Naive B cell (primary cell): Measurements from ENCODE around the gene FZD1. TPM values are rescaled to one million over a fixed set of nuclear protein-coding genes. Genes with fewer than 3 reads are reported as not detected.
"Not testable (repeated sequence)": the region's sequence is repeated elsewhere in the genome, so short reads cannot be mapped to it uniquely, and the experiment has no call there.

Experiments used
- ATAC-seq, 2 donors: fragments of 150-1000 bp; cut with Tn5 transposase; 2 replicates each; pipeline ENCODE4 v1.10.0; 2021; ENCODE audit warnings: low read depth in 2 of 2, mild to moderate bottlenecking in 2 of 2, moderate library complexity in 2 of 2
- DNase-seq: peaks from one replicate; pipeline ENCODE4 v3.0.0; 2022
- H3K27ac Mint-ChIP-seq, 6 donors: one replicate each; pipeline ENCODE4 v1.8.0; 2020 to 2022; ENCODE audit warnings: mild to moderate bottlenecking in 6 of 6, mixed read lengths in 6 of 6, moderate library complexity in 5 of 6, inconsistent platforms in 2 of 6
- H3K27me3 Mint-ChIP-seq, 3 donors: one replicate each; pipeline ENCODE4 v1.8.0; 2021 to 2022; ENCODE audit warnings: mixed read lengths in 3 of 3, mild to moderate bottlenecking in 1 of 3
- H3K36me3 Mint-ChIP-seq, 2 donors: one replicate each; pipeline ENCODE4 v1.8.0; 2020 to 2022; ENCODE audit warnings: mixed read lengths in 2 of 2, inconsistent platforms in 1 of 2, mild to moderate bottlenecking in 1 of 2
- H3K4me1 Mint-ChIP-seq, 3 donors: one replicate each; pipeline ENCODE4 v1.8.0; 2020 to 2022; ENCODE audit warnings: mixed read lengths in 3 of 3, inconsistent platforms in 1 of 3, mild to moderate bottlenecking in 1 of 3, moderate library complexity in 1 of 3
- H3K4me3 Mint-ChIP-seq, 8 donors: one replicate each; pipeline ENCODE4 v1.8.0; 2020 to 2022; ENCODE audit warnings: mild to moderate bottlenecking in 8 of 8, mixed read lengths in 8 of 8, moderate library complexity in 8 of 8, inconsistent platforms in 2 of 8
- H3K9me3 Mint-ChIP-seq, 7 donors: one replicate each; pipeline ENCODE4 v1.8.0; 2020 to 2022; ENCODE audit warnings: mixed read lengths in 7 of 7, mild to moderate bottlenecking in 5 of 7, inconsistent platforms in 2 of 7, moderate library complexity in 1 of 7
- polyA plus RNA-seq, 6 donors: library from polyadenylated mRNA; unstranded; fragments of 300-500 nt; fragmentation: Illumina TruSeq; gene quantifications; one replicate each; pipeline ENCODE4 v1.2.3, GENCODE V29; 2021; ENCODE audit warnings: low read depth in 6 of 6

FZD1 gene
- polyA plus RNA-seq, 6 donors from 2014 or later = 0.03 to 0.08 (median 0.04) TPM; not detected in 3

DNA sequence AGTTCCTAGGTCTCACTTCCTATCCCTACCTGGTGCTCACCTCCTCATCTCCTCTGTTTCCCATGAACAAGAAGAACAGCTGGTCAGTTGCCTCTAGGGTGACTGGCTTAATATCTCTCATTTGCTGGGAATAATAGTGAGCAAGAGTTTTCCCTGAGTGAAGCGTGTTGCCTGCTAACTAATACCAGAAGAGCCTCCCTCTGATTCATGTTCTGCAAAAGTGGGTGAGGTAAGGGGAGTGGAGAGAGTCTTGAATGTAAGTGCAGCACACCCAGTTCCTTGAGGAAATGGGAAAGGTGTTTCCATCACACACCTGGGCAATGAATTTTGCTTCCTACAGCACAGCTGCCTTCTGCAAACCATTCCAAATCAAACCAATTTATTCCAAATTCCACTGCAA lies 29.6 kb downstream of the FZD1 start:
- Mint-ChIP-seq H3K4me3 (no peak overlapping the region), H3K36me3 (no peaks in the 10 kb centered on the region), H3K27ac (no peak overlapping the region), H3K9me3 (no peaks in the 10 kb centered on the region), H3K4me1 (no peaks in the 10 kb centered on the region), H3K27me3 (peaks cover 19 to 28% (median 25%) of the 10 kb centered on the region in 3 donors)
- ATAC-seq (no peak), DNase-seq (no peak)

DNA sequence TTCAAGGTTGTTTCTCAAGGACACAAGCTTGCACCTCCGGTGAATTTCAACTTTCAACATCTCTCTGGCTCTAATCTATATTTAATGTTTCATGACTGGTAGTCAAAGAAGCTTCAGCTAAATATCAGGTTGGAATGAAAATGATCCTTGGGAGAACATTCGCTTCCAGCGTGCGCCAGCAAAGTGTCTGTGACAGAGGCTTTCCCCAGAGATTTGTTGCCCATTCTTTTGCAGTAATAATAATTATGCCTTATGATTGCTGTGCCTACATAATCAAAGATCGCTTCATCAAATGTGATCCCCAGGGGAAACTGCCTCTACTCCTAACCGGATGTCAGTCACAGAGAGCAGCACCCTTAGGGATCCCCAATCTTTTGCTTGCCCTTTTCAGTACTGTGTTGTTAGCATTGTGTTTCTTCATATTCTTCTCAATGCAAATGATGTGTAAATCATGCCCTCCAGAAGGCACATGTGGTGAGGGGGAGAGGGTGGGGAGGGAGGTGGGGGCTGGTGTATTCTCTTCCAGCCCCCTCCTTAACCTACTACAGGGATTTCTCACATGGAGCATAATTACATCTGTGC lies 30.5 kb downstream of the FZD1 start:
- ATAC-seq (no peak), DNase-seq (no peak)
- H3K4me3 Mint-ChIP-seq = no peak overlapping the region
- H3K36me3 Mint-ChIP-seq = no peaks in the 10 kb centered on the region
- H3K9me3 Mint-ChIP-seq = no peaks in the 10 kb centered on the region
- no peaks in the 10 kb centered on the region for H3K4me1 Mint-ChIP-seq
- H3K27ac Mint-ChIP-seq = no peak overlapping the region
- peaks cover 19 to 28% (median 25%) of the 10 kb centered on the region in 3 donors for H3K27me3 Mint-ChIP-seq

- H3K4me3 Mint-ChIP-seq = no peak overlapping the region
- H3K4me1 Mint-ChIP-seq = no peaks in the 10 kb centered on the region
- H3K9me3 Mint-ChIP-seq = no peaks in the 10 kb centered on the region
- no peak for DNase-seq
- no peak overlapping the region for H3K27ac Mint-ChIP-seq
- H3K27me3 Mint-ChIP-seq = peaks cover 19 to 28% (median 25%) of the 10 kb centered on the region in 3 donors
- ATAC-seq = no peak
- no peaks in the 10 kb centered on the region for H3K36me3 Mint-ChIP-seq
These were observed 31.3 kb downstream of the FZD1 start for GRCh38 chr7:91295576-91295975.

DNA sequence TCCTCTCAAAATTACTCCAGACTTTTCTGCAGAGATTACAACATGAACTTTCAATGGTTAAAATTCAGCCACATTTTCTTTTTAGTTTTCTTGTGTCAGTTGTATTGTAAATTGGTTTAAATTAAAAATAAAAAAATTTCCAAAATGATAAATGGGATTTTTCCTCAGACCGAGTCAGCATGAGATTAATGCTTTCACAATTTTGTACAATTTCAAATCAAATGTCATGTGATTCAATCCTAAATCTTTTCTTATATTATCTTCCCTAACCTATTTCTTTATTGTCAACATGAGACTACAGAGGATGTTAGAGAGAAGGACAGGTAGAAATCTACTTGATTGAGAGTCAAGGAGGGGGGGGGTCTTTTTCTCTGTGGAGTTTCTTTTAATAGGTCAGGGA lies 33.7 kb downstream of the FZD1 start:
- no peak overlapping the region for H3K4me3 Mint-ChIP-seq
- peaks cover 9 to 19% (median 11%) of the 10 kb centered on the region in 3 donors for H3K27me3 Mint-ChIP-seq
- no peaks in the 10 kb centered on the region for H3K36me3 Mint-ChIP-seq
- ATAC-seq = no peak
- no peaks in the 10 kb centered on the region for H3K4me1 Mint-ChIP-seq
- H3K27ac Mint-ChIP-seq = no peak overlapping the region
- no peak for DNase-seq
- no peaks in the 10 kb centered on the region for H3K9me3 Mint-ChIP-seq

- DNase-seq = no peak
These were observed 35.9 kb downstream of the FZD1 start for GRCh38 chr7:91299952-91300775.

GRCh38 chr7:91302794-91303193 lies 38.6 kb downstream of the FZD1 start:
- Mint-ChIP-seq H3K9me3 (peaks cover 0 to 2% (median 0%) of the 10 kb centered on the region in 7 donors), H3K4me1 (no peaks in the 10 kb centered on the region), H3K36me3 (no peaks in the 10 kb centered on the region), H3K4me3 (no peak overlapping the region), H3K27ac (no peak overlapping the region), H3K27me3 (peaks cover 0 to 7% (median 5%) of the 10 kb centered on the region in 3 donors)
- ATAC-seq = no peak
- no peak for DNase-seq

More at GRCh38 chr7:91299952-91300775, 35.9 kb downstream of the FZD1 start:
- Mint-ChIP-seq H3K36me3 (no peaks in the 10 kb centered on the region), H3K9me3 (no peaks in the 10 kb centered on the region), H3K4me3 (no peak overlapping the region), H3K4me1 (no peaks in the 10 kb centered on the region), H3K27me3 (peaks cover under 1 to 11% (median under 1%) of the 10 kb centered on the region in 3 donors), H3K27ac (no peak overlapping the region)
- peak; percentile 55 to 71 for ATAC-seq

DNA sequence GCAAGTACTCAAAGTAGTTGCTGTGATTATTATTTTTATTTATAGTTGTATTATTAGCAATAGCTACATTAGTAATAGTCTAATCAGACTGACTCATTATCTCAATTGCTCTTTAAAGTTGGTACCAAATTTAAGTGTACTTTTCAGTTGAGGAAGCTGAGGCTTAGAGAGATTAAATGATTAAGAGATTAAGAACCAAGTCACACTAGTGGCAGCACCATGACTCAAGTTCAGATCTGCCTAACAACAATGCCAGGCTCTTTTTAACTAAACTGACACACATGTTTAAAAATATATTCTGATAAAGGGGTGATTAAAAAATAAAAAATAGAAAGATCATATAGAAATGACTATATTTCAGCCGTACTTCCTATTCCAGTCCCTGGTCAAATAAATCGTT lies 42.0 kb downstream of the FZD1 start:
- ATAC-seq (no peak), DNase-seq (no peak)
- peaks cover 0 to 7% (median 5%) of the 10 kb centered on the region in 3 donors for H3K27me3 Mint-ChIP-seq
- no peaks in the 10 kb centered on the region for H3K4me1 Mint-ChIP-seq
- H3K4me3 Mint-ChIP-seq = no peak overlapping the region
- H3K9me3 Mint-ChIP-seq = peaks cover 0 to 2% (median 0%) of the 10 kb centered on the region in 7 donors
- H3K27ac Mint-ChIP-seq = peak overlapping the region in 1 of 6 donors; percentile 8
- H3K36me3 Mint-ChIP-seq = no peaks in the 10 kb centered on the region

DNA sequence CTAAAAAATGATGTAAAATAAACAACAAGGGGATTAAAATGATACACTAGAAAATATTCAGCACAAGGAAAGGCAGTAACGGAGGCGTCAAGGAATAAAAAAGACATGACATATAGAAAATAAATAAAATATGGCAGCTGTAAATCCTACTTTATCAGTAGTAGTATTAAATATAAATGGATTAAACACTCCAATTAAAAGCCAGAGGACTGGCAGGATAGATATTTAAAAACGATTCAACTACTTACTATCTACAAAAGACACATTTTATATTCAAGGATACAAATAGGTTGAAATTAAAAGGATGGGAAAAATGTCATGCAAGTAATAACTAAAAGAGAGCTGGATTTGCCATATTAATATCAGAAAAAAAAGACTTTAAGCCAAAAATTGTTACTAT lies 43.2 kb downstream of the FZD1 start:
- no peak for ATAC-seq
- no peak for DNase-seq
- no peaks in the 10 kb centered on the region for H3K4me1 Mint-ChIP-seq
- H3K4me3 Mint-ChIP-seq = no peak overlapping the region
- H3K36me3 Mint-ChIP-seq = no peaks in the 10 kb centered on the region
- no peak overlapping the region for H3K27ac Mint-ChIP-seq
- H3K9me3 Mint-ChIP-seq = peaks cover 0 to 2% (median 0%) of the 10 kb centered on the region in 7 donors
- H3K27me3 Mint-ChIP-seq = peaks cover 0 to 7% (median 5%) of the 10 kb centered on the region in 3 donors

DNA sequence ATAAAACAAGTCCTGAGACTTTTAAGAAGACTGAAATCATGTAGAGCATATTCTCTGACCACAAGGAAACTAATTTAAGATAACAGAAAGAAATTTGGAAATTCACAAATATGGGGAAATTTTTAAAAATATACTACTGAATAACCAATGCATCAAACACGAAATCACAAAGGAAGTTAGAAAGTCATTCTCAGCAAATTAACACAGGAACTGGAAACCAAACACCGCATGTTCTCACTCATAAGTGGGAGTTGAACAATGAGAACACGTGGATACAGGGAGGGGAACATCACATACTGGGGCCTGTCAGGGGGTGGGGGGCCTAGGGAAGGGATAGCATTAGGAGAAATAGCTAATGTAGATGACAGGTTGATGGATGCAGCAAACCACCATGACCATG lies 44.0 kb downstream of the FZD1 start:
- H3K36me3 Mint-ChIP-seq, H3K4me3 Mint-ChIP-seq, DNase-seq, H3K4me1 Mint-ChIP-seq, H3K9me3 Mint-ChIP-seq, H3K27me3 Mint-ChIP-seq, ATAC-seq, H3K27ac Mint-ChIP-seq: not testable (repeated sequence)

DNA sequence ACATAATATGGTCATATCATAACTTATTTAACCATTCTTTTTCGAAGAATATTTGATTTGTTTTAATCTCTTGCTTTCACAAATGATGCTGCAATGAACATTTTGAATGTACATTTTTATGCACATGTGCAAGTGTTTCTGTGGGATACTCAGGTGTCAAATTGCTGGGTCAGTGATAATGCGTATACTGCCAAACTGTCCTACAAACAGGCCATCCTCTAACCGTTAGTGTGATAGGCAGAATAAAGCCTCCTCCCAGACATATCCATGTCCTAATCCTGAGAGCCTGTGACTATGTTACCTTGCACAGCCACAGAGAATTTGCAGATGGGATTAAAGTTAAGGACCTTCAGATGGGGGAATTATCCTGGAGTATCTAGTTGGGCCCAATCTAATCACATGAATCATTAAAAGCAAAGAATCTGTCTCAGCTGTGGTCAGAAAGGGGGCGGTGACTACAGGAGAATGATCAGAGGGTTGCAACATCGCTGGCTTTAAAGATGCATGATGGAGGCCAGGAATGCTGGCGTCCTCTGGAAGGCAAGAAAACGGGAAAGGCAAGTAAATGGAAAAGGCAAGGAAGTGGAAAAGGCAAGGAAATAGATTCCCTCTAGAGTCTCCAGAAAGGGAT lies 46.7 kb downstream of the FZD1 start:
- H3K9me3 Mint-ChIP-seq = peaks cover 0 to 2% (median 0%) of the 10 kb centered on the region in 7 donors
- H3K4me3 Mint-ChIP-seq = no peak overlapping the region
- H3K4me1 Mint-ChIP-seq = no peaks in the 10 kb centered on the region
- peaks cover 0 to 7% (median 4%) of the 10 kb centered on the region in 3 donors for H3K27me3 Mint-ChIP-seq
- DNase-seq = no peak
- no peak for ATAC-seq
- H3K27ac Mint-ChIP-seq = peak overlapping the region in 1 of 6 donors; percentile 11
- H3K36me3 Mint-ChIP-seq = no peaks in the 10 kb centered on the region

GRCh38 chr7:91311839-91312238 lies 47.6 kb downstream of the FZD1 start:
- DNase-seq (no peak), ATAC-seq (no peak)
- H3K4me3 Mint-ChIP-seq = no peak overlapping the region
- peaks cover 0 to 2% (median 0%) of the 10 kb centered on the region in 7 donors for H3K9me3 Mint-ChIP-seq
- no peaks in the 10 kb centered on the region for H3K36me3 Mint-ChIP-seq
- peaks cover 0 to 7% (median 0%) of the 10 kb centered on the region in 3 donors for H3K27me3 Mint-ChIP-seq
- no peaks in the 10 kb centered on the region for H3K4me1 Mint-ChIP-seq
- no peak overlapping the region for H3K27ac Mint-ChIP-seq

GRCh38 chr7:91313113-91313512 lies 48.9 kb downstream of the FZD1 start:
- Mint-ChIP-seq H3K9me3 (no peaks in the 10 kb centered on the region), H3K4me3 (no peak overlapping the region), H3K36me3 (no peaks in the 10 kb centered on the region), H3K4me1 (no peaks in the 10 kb centered on the region), H3K27ac (no peak overlapping the region), H3K27me3 (peaks cover 0 to 7% (median 7%) of the 10 kb centered on the region in 3 donors)
- no peak for DNase-seq
- ATAC-seq = no peak

DNA sequence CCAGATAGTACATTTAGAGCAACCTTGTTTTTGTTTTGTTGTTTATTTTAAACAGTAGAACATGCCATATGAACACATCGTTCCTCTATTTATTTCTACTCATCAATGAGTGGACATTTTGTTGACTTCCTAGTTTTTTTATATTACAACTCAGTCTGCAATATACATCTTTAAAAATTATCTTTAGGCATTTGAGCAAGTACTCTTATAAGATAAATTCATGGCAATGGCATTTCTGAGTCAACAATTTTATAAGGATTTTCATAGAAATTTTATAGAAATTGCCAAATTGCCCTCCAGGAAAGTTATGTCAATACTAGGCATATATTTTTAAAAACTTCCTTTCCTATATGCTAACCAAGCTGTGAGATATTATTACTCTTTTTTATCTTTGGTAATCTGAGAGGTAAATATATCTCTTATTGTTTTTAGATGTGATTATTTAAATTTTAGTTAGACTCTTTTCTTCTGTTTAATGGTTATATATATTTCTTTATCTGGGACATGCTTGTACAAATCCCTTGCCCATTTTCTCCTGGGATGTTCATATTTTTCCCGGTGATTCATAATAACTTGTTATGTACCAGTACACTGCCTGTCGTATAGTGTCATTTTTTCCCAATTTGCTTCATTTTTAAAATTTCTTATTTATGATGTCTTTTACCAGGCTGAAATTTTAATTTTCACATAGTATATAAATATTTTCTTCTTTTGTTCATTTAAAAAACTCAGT lies 50.5 kb downstream of the FZD1 start:
- Mint-ChIP-seq H3K27me3 (peaks cover 0 to 7% (median 7%) of the 10 kb centered on the region in 3 donors), H3K4me1 (no peaks in the 10 kb centered on the region), H3K9me3 (no peaks in the 10 kb centered on the region), H3K36me3 (no peaks in the 10 kb centered on the region), H3K27ac (no peak overlapping the region), H3K4me3 (no peak overlapping the region)
- no peak for DNase-seq
- ATAC-seq = no peak
